Neuron (in vitro differentiated cells): Measurements from ENCODE around the gene PPM1G.

Source experiments
- H2AFZ ChIP-seq: one replicate; pipeline ENCODE4 v1.6.1; 2013; ENCODE audit warnings: low read depth, mild to moderate bottlenecking, inconsistent platforms, low read length, moderate library complexity
- H3K27me3 ChIP-seq: one replicate; pipeline ENCODE4 v1.6.1; 2013; ENCODE audit warnings: low read length; ENCODE audit not compliant: insufficient read depth
- H3K36me3 ChIP-seq: one replicate; pipeline ENCODE4 v1.6.1; 2013; ENCODE audit warnings: low read length; ENCODE audit not compliant: insufficient read depth
- H3K4me1 ChIP-seq: one replicate; pipeline ENCODE4 v1.6.1; 2013; ENCODE audit warnings: low read length; ENCODE audit not compliant: insufficient read depth
- H3K4me3 ChIP-seq: 2 replicates; pipeline ENCODE4 v1.5.1; 2013; ENCODE audit warnings: mild to moderate bottlenecking, low read length, moderate library complexity
- H3K9me3 ChIP-seq: one replicate; pipeline ENCODE4 v1.6.1; 2013; ENCODE audit warnings: low read length

Gene PPM1G

GRCh38 chr2:27400348-27401135 lies 8.8 kb downstream of the PPM1G start:
- Histone ChIP-seq H2AFZ (no peak overlapping the region), H3K27me3 (no peaks in the 10 kb centered on the region), H3K4me3 (no peak overlapping the region), H3K4me1 (no peaks in the 10 kb centered on the region), H3K36me3 (peaks cover 17% of the 10 kb centered on the region), H3K9me3 (peaks cover 2% of the 10 kb centered on the region)

- no peak overlapping the region for H3K4me3 ChIP-seq
- peaks cover 12% of the 10 kb centered on the region for H3K36me3 ChIP-seq
- H2AFZ ChIP-seq = no peak overlapping the region
- H3K9me3 ChIP-seq = peaks cover 2% of the 10 kb centered on the region
- H3K27me3 ChIP-seq = no peaks in the 10 kb centered on the region
- H3K4me1 ChIP-seq = no peaks in the 10 kb centered on the region
Observed at GRCh38 chr2:27398962-27399361, 10.4 kb downstream of the PPM1G start.

DNA sequence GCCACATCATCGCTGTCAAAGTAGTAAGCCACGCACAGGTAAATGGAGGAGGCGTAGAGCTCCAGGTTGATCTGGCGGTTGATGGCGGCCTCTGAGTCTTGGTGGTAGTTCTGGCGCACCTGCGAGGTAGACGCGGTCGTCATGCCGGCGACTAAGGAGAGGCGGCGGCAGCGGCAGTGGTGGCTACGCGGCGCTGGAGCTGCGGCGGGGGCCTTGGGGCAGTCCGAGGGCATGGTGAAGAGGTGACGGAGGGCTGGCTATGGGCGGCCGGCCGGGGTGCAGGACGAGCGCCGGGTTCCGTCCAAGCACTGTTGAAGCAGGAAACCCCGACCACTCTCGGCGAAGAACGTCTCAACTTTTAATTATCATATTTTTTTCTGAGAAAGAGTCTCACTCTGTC lies 16.2 kb downstream of the PPM1G start:
- Histone ChIP-seq H3K36me3 (peaks cover 16% of the 10 kb centered on the region), H3K9me3 (no peaks in the 10 kb centered on the region), H3K4me1 (no peaks in the 10 kb centered on the region), H3K4me3 (no peak overlapping the region), H3K27me3 (no peaks in the 10 kb centered on the region), H2AFZ (no peak overlapping the region)

- no peak overlapping the region for H3K4me3 ChIP-seq
- no peak overlapping the region for H2AFZ ChIP-seq
- H3K36me3 ChIP-seq = peaks cover 24% of the 10 kb centered on the region
- no peaks in the 10 kb centered on the region for H3K27me3 ChIP-seq
- H3K9me3 ChIP-seq = no peaks in the 10 kb centered on the region
- H3K4me1 ChIP-seq = no peaks in the 10 kb centered on the region
Observed at GRCh38 chr2:27390822-27391679, 18.3 kb downstream of the PPM1G start.

DNA sequence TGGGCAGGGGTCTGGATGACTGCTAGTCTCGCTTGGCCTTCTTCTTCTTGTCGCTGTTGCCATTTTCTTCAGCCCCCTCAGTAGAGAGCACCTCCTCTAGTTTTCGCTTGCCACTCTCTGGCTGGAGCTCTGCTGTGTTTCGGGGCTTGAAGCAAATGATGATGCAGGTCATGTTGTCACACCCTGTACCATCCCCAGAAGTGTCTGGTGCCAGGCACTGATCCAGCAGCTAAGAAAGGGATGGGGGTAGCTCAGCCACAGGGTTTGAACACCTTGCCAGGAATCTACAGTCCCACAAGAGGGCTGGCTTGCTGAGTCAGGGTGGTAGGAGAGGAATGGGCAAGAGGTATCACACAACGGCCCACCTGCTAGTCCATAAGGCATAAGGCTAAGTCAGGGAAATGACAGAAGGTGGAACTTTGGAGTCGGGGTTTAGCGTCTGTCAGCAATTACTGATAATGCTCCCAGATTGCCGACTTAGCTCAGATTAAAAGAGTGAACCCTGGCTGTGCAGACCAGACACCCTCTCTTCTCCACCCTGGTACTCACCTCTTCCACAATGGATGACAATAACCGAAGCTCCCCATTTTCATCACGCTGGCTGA lies 27.7 kb downstream of the PPM1G start:
- Histone ChIP-seq H3K4me1 (peaks cover 26% of the 10 kb centered on the region), H3K9me3 (no peaks in the 10 kb centered on the region), H3K4me3 (no peak overlapping the region), H3K36me3 (peaks cover 74% of the 10 kb centered on the region), H3K27me3 (no peaks in the 10 kb centered on the region), H2AFZ (no peak overlapping the region)

DNA sequence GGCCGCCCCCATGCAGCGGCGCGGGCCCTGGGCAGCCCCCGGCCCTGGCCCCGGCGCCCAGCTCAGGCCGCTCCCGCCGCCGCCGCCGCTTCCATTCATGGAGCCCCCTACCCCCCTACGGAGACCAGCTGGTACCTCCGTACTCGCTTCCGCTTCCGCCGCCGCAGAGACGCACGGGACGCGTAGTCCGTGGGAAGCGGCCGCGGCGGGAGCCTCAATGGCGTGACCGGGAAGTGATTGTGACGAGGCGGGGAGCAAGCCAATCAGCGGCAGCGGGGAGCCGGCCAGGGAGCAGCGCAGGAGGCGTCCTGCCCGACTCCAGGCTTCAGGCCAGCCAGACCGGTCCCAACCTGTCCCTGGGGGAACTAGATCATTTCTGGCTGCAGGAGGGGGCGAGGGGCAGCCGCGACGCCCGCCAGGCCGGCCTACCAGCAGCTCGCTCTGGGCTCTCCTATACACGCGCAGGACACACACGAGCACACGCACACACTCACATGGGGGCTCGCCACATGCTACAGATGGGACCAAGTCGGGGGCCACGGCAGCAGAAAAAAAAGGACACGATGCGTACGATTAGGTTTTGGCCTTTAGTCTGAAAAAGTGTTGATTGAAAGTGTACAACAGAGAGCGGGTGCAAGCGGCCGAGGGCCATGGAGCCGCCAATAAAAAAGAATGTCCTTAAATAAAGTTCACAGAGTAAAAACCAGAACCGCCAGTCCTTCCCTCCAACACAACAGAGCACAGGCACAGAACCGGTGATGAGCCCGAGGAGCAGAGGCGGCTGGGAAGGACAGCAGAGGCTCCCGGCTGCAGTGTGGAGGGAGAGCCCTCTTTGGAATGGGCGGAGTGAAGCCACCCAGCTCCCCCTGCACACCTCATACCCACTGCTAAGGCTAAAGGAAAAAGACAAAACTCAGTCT lies 28.5 kb downstream of the PPM1G start, which contains the start of gene ZNF513:
TSS of gene ZNF513 (minus strand) at position 109 of the 920 bp plus-strand sequence. CDS start 208 bp downstream, outside the sequence.
- H3K4me1 ChIP-seq = peaks cover 26% of the 10 kb centered on the region
- peaks cover 77% of the 10 kb centered on the region for H3K36me3 ChIP-seq
- H3K27me3 ChIP-seq = no peaks in the 10 kb centered on the region
- no peaks in the 10 kb centered on the region for H3K9me3 ChIP-seq
- peak within 1 kb of the TSS; percentile 73 for H3K4me3 ChIP-seq
- no peak within 1 kb of the TSS for H2AFZ ChIP-seq

DNA sequence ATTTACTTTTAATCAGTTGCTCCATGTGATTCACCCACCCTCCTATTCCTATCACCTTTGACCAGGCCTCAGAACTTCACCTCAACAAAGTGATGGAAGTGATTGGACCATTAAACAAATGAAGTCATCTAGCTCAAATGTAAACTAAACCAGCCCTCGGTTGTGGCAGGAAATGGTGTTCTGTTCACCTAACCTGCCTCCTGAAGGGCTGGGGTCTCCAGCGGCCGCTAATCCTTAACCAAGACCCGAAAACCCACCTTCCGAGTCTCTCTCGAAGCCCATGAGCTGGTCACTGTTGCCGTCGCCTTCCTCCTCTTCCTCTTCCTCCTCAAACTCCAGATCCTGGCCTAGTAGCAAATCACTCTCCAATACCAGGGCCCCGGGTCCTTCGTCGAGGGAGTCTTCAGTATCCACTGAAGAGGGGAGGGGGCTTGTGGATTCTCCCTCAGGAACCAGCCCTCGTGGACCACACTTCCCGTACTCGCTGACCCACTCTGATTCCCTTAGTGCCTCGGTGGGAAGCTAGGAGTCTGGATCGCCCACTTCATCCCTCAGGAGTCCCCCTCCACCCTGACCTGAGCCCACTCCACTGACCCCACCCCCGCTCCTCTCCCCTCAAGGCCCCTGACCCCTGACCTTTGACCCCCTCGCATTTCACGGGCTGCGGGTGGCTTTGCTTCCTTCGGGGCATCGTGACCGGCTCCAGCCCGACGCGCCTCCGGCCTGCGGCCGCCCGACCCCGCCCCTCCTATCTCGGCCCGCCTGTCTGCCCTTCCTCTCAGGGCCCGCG lies 29.4 kb downstream of the PPM1G start:
- Histone ChIP-seq H3K36me3 (peaks cover 78% of the 10 kb centered on the region), H3K4me3 (peak overlapping the region; percentile 73), H3K9me3 (no peaks in the 10 kb centered on the region), H3K27me3 (no peaks in the 10 kb centered on the region), H3K4me1 (peaks cover 26% of the 10 kb centered on the region), H2AFZ (no peak overlapping the region)

GRCh38 chr2:27379383-27379835 lies 30.0 kb downstream of the PPM1G start:
- peaks cover 78% of the 10 kb centered on the region for H3K36me3 ChIP-seq
- H3K9me3 ChIP-seq = no peaks in the 10 kb centered on the region

DNA sequence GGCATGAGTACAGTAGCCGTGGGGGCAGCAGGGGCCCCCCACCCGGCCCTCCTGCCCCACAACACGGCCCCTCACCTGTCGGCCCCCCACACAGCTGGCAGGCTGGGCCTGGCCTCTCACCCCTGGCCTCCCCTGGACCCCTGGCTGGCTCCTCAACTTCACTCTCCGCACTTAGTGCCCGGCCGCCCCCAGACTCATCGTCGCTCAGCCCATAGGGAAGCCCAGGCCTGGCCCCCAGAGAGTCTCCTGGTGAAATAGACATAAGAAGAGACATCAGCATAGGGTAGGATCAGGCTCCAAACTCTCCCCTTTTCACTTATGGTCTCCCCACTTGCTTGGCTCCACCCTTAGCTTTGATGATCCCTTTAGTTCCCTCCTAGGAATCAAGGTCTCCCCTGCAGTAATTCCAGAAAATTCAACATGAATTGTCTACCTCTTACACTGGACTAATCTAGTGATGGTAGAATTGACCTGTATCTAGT lies 30.5 kb downstream of the PPM1G start:
- H3K36me3 ChIP-seq = peaks cover 76% of the 10 kb centered on the region
- H3K4me1 ChIP-seq = peaks cover 26% of the 10 kb centered on the region
- no peaks in the 10 kb centered on the region for H3K9me3 ChIP-seq
- H2AFZ ChIP-seq = no peak overlapping the region
- H3K27me3 ChIP-seq = no peaks in the 10 kb centered on the region
- peak overlapping the region; percentile 73 for H3K4me3 ChIP-seq

More at GRCh38 chr2:27379383-27379835, 30.0 kb downstream of the PPM1G start:
- H3K4me3 ChIP-seq = peak overlapping the region; percentile 73
- peaks cover 26% of the 10 kb centered on the region for H3K4me1 ChIP-seq
- no peaks in the 10 kb centered on the region for H3K27me3 ChIP-seq
- H2AFZ ChIP-seq = no peak overlapping the region

DNA sequence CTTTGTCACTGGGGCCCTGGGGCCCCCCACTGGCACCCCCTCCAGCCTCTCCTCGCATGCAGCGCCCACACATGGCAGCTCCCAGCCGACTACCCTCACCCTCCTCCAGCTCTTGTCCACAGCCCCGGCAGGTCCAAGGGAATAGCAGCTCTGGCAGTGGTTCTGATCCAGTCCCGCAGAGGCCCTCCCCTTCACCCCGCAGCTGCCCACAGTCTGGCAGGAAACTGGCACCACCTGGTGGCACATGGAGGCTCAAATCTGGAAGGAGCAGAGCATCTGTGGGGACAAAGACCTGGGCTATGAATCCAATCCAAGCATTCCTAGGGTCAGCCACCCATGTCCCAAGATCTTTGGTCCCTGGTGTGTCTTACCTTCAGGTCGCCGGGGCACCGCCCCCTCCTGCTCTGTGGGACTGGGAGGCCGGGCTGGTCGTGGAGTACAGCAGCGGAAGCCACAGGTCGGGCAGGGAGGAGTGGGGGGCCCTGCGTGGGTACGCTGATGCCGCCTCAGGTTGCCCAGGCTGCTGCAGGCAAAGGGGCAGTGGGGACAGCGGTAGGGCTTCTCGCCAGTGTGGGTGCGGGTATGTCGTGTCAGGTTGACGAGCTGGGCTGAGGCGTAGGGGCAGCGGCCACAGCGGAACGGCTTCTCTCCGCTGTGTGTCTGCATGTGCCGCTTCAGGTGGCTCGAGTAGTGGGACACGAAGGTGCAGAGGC lies 31.1 kb downstream of the PPM1G start:
- H3K36me3 ChIP-seq = peaks cover 76% of the 10 kb centered on the region
- no peak overlapping the region for H2AFZ ChIP-seq
- H3K4me1 ChIP-seq = peaks cover 26% of the 10 kb centered on the region
- no peaks in the 10 kb centered on the region for H3K27me3 ChIP-seq
- H3K9me3 ChIP-seq = no peaks in the 10 kb centered on the region
- H3K4me3 ChIP-seq = no peak overlapping the region

DNA sequence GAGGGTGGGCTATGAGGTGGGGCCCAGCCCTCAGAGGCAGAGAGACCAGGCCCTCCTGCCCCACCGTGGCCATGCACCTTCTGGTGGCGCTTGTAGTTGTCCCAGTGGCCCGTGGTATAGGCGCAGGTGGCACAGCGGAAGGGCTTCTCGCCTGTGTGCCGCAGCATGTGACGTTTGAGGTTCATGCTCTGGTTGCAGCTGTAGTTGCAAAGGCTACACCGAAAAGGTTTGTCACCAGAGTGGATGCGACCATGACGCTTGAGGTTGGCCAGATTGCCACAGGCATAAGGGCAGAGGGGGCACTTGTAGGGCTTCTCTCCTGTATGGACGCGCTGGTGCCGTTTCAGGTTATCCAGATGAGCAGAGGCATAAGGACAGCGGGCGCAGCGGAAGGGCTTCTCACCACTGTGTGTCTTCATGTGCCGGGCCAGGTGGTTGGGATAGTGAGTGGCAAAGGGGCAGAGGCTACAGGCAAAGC lies 31.7 kb downstream of the PPM1G start:
- H3K27me3 ChIP-seq = no peaks in the 10 kb centered on the region
- no peaks in the 10 kb centered on the region for H3K9me3 ChIP-seq
- no peak overlapping the region for H3K4me3 ChIP-seq
- H3K36me3 ChIP-seq = peaks cover 78% of the 10 kb centered on the region
- no peak overlapping the region for H2AFZ ChIP-seq
- peaks cover 26% of the 10 kb centered on the region for H3K4me1 ChIP-seq
